ENCODE measurements around the gene MYORG.

Gene MYORG

DNA sequence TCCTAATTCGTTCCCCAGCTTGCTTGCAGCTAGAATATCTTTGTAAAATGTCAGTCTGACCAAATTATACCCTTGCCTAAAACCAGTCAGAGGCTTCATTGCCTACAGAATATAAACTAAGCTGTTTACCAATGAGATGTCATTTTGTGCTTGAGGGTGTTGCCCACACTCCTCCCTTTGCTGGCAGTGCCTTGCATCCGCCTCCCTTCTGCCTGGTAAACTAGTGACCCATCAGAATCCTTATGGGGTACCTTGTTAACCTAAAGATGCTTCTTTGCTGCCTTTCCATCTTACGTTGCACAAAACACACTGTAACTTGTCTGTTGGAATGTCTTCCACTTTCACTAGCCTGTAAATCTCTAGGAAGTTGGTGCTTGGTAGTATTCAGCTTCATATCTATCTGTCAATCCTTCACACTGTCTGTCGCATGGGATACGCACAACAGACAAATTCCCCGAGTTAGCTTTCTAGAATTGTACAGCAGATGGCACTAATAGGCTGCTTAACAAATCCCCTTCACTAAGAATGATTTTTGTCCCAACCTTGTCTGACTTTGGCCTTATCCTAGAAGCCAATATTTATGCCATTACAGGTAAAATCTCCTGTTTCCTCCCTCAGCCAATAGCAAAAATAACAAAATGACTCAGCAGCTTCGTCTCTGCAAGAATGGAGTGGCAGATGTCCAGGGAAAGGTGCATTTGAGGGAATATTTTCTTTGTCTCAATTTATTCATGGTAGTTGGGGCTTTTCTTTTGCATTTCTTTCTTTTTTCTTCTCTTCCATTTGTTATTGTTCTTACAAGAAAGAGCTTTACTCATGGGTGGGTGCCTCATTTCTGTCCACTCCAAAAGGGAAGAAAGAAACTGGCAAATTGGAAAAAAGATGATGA, 44.4 kb downstream of the MYORG start:
- DNase-seq = peak; percentile 13

DNA sequence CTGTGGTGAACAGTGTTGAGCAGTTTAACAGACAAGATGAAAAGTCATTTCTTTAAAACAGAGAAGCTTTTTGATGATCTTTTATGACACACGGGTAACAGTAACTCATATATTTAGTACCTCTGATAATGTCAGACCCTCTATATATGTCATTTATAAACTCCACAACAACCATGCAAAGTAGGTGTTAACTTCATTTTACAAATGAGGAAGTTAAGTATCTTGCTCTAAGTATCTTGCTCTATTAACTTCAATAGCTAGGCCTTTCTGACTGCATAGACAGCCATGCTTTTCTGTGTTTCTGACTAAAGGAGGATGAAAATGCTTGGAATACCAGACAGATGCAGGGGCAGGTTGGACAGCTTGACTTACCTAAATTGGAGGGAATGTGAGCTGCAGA, 45.5 kb downstream of the MYORG start:
- DNase-seq = no peak

DNA sequence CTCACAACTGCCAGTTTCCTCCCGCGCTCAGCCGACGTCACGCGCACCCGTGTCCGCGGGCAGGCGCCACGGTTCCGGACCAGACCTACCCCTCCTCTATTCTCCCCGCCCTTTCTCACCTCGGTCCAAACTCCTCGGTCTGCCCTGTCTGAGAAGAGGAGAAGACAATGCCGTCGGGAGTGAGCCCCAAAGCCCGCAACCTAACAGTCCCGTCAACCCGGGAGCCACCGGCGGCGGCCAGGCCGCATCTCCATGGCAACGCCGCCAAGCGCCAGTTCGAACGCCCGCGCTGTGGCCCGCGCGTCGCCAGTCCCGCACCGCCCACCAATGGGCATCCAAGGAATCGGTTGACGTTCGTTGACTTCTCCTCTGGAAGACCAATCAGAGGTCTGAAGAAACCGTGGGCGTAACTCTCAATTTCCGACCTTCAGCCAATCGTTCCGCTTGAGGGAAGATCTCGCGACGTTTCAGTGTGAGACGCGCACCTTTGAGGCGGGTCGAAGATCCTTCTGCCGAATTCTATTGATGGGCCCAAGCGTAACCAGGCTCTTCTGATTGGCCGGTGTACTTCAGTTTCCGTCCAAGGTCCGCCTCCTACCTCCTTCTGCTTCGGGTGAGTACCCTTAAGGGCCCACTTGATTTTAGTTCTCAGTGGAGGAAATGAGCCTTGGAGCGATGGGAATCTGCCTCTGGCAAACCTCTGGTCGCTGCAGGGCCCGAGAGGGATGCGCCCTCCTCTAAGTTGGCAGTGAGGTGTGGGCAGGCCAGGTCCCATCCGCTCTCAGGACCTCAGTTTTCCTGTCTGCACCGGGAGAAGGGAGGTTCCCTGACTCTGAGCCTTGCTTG, 47.5 kb downstream of the MYORG start, which contains the start of the genes KIF24 and NUDT2:
TSS of gene KIF24 (minus strand) at position 282 of the 846 bp plus-strand sequence. CDS start 17,922 bp downstream, outside the sequence.
TSS of gene NUDT2 (plus strand) at position 583 of the 846 bp plus-strand sequence. CDS start 9,471 bp downstream, outside the sequence.
- peak; percentile 100 for DNase-seq

DNA sequence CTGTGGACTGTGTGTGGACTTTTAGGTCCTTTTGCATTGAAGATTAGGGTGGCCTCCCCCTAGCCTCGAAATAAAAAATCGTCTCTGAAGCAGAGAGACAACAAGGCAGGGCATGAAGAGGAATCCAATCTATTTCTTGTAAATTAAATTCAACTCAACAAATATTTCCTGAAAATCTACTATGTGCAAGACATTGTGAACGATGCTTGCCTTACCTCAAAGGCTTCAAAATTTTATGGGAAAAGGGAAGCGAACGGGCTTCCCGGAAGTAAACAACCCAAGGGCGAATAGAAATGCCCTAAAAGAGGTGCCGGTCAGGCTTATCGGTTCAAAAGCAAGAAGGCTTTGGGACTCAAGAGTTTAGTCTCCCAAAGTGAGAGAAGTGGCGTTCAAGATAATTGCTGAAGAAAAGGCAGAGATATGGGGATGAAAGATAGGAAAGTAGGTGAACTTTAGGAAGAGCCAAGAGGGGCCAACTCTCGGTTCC, 48.2 kb downstream of the MYORG start:
- DNase-seq = no peak

DNA sequence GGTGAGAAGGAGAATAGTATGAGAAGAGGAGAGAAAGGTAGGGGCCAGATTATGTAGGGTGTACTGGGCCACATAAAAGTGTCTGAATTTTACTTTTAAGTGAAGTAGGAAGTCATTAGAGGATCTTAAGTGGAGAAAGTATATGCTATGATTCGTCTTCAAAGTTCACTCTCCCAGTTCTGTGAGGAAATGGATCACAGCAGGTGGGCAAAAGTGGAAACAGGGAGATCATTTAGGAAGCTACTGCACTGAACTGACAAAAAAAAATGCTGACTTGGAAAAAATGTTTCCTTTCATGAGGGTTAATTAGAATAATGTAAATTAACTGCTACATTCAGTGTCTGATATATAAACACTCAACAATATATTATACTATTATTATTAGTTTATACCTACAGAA, 50.0 kb downstream of the MYORG start:
- DNase-seq = no peak

DNA sequence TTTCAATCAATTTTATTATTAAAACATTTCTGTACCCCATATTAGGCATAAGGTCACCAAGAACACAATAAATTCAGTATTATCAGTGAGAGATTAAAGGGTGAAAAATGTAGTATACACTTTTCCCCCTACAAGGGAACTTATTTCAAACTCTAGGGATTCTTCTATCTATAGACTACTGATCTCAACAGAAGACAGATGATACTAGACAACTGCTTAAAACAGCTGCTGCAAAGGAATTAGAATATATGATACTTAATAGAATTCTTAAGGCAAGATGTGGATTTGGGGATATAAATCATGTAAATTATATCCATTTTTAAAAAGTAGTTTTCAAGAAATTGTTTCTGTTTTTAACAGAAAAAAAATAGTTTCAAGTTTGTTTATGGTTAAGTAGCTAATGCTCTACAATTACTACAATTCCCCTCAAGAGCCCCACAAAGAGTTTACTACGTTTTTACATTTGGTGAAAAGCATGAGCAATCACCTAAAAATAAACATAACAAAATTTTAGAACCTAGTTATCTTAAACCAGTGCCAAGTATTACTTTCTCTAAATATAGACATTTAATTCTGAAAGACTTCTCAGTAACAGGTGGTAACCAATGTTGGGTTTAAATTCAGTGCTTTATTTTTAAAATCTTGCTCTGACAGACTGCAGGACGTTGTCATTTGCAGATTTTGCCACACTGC, 53.7 kb downstream of the MYORG start:
- no peak for DNase-seq

DNA sequence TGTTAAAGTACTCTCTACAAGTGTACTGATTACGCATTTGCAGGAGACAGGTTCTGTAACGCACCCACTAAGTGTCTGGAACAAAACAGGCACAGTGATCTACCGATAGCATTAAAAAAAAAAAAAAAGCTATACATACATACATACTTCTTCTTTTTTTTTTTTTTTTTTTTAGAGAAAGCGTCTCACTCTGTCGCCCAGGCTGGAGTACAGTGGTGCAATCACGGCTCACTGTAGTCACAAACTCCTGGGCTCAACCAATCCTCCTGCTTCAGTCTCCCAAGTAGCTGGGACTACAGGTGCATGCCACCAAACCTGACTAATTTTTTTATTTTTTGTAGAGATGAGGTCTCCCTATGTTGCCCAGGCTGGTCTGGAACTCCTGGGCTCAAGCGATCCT, 55.2 kb downstream of the MYORG start:
- no peak for DNase-seq

DNA sequence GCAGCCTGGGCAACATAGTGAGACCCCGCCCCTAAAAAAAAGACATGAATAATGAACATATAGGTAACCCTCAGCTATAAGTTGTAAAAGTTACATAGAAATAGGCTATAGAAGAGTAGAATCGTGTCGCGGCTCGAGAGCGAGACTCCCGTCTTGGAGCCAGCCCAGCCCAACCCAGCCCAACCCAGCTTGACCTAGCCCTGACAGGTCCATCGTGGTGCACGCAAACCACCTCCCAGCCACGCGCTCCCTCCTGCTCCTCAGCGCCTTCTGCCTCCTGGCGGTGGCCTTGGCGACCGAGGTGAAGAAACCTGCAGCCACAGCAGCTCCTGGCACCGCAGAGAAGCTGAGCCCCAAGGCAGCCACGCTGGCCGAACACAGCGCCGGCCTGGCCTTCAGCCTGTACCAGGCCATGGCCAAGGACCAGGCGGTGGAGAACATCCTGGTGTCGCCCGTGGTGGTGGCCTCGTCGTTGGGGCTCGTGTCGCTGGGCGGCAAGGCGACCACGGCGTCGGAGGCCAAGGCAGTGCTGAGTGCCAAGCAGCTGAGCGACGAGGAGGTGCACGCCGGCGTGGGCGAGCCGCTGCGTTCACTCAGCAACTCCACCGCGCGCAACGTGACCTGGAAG, 58.4 kb downstream of the MYORG start:
- DNase-seq = no peak

DNA sequence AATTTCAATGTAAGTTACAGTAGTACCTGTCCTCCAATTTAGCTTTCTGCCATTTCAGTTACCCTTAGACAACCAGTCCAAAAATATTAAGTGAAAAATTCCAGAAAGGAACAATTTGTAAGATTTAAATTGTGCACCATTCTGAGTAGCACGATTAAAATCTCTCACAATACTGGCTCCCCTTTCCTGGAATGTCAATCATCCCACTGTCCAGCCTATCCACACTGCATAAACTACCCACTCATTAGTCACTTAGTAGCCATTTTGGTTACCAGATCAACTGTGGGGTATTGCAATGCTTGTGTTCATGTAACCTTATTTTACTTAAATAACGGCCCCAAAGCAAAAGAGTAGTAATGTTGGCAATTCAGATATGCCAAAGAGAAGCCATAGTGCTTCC, 59.3 kb downstream of the MYORG start:
- DNase-seq = no peak
